Activated CD4-positive, alpha-beta T cell treated with anti-CD3 and anti-CD28 coated beads, Interleukin-2, amount 10 ng/mL, durations not matched to agents 24 days and 14 days (primary cell): ENCODE data around the gene ZNF71. TPM values are rescaled to one million over a fixed set of nuclear protein-coding genes. Genes with fewer than 3 reads are reported as not detected.
A peak's percentile ranks its signal among the peaks of the same experiment; 100 is the strongest.

ENCODE experiments used
- DNase-seq: peaks from one replicate; pipeline ENCODE4 v3.0.0; 2022
- H3K27ac Mint-ChIP-seq: one replicate; pipeline ENCODE4 v1.8.0; 2022; ENCODE audit warnings: mild to moderate bottlenecking, mixed read lengths
- H3K27me3 Mint-ChIP-seq: one replicate; pipeline ENCODE4 v1.8.0; 2022; ENCODE audit warnings: mixed read lengths
- H3K36me3 Mint-ChIP-seq: one replicate; pipeline ENCODE4 v1.8.0; 2022; ENCODE audit warnings: low read depth, mild to moderate bottlenecking, mixed read lengths
- H3K4me1 Mint-ChIP-seq: one replicate; pipeline ENCODE4 v1.8.0; 2021; ENCODE audit warnings: mixed read lengths
- H3K4me3 Mint-ChIP-seq: one replicate; pipeline ENCODE4 v1.8.0; 2022; ENCODE audit warnings: mild to moderate bottlenecking, moderate library complexity, mixed read lengths
- H3K9me3 Mint-ChIP-seq: one replicate; pipeline ENCODE4 v1.8.0; 2021; ENCODE audit warnings: mixed read lengths
- intact Hi-C: fragments of 100-400 bp; cut with micrococcal nuclease; formaldehyde crosslinking; loops from one replicate; pipeline ENCODE4 v1.15.1; 2023
- total RNA-seq: library from RNA; stranded (reverse); gene quantifications from 2 replicates; pipeline ENCODE4 v1.2.3, GENCODE V29; 2022

Gene ZNF71
- total RNA-seq, 1 donor from 2014 or later: 5.2 TPM

- no peaks in the 10 kb centered on the region for H3K27me3 Mint-ChIP-seq
- H3K4me1 Mint-ChIP-seq: no peaks in the 10 kb centered on the region
- peaks cover 30% of the 10 kb centered on the region for H3K9me3 Mint-ChIP-seq
- no peak for DNase-seq
- no peak overlapping the region for H3K27ac Mint-ChIP-seq
- H3K4me3 Mint-ChIP-seq: no peak overlapping the region
- intact Hi-C loops: no loop called here
- H3K36me3 Mint-ChIP-seq: peaks cover 64% of the 10 kb centered on the region
Observed at GRCh38 chr19:56601375-56601774, 6.3 kb downstream of the ZNF71 start.

GRCh38 chr19:56603829-56604228 lies 8.7 kb downstream of the ZNF71 start:
- no peak for DNase-seq
- no peaks in the 10 kb centered on the region for H3K27me3 Mint-ChIP-seq
- H3K36me3 Mint-ChIP-seq: peaks cover 49% of the 10 kb centered on the region
- H3K9me3 Mint-ChIP-seq: peaks cover 29% of the 10 kb centered on the region
- intact Hi-C loops: no loop called here
- H3K4me1 Mint-ChIP-seq: no peaks in the 10 kb centered on the region
- H3K27ac Mint-ChIP-seq: no peak overlapping the region
- no peak overlapping the region for H3K4me3 Mint-ChIP-seq

- Mint-ChIP-seq H3K4me1 (no peaks in the 10 kb centered on the region), H3K9me3 (peaks cover 30% of the 10 kb centered on the region), H3K36me3 (peaks cover 37% of the 10 kb centered on the region), H3K27me3 (no peaks in the 10 kb centered on the region), H3K4me3 (no peak overlapping the region), H3K27ac (no peak overlapping the region)
- intact Hi-C loops: no loop called here
- DNase-seq: no peak
Observed at GRCh38 chr19:56608274-56608964, 13.3 kb downstream of the ZNF71 start.

- intact Hi-C loops: no loop called here
- peaks cover 37% of the 10 kb centered on the region for H3K9me3 Mint-ChIP-seq
- no peak overlapping the region for H3K4me3 Mint-ChIP-seq
- DNase-seq: no peak
- peaks cover 42% of the 10 kb centered on the region for H3K36me3 Mint-ChIP-seq
- H3K4me1 Mint-ChIP-seq: no peaks in the 10 kb centered on the region
- no peaks in the 10 kb centered on the region for H3K27me3 Mint-ChIP-seq
- no peak overlapping the region for H3K27ac Mint-ChIP-seq
Observed at GRCh38 chr19:56611288-56611687, 16.2 kb downstream of the ZNF71 start.

DNA sequence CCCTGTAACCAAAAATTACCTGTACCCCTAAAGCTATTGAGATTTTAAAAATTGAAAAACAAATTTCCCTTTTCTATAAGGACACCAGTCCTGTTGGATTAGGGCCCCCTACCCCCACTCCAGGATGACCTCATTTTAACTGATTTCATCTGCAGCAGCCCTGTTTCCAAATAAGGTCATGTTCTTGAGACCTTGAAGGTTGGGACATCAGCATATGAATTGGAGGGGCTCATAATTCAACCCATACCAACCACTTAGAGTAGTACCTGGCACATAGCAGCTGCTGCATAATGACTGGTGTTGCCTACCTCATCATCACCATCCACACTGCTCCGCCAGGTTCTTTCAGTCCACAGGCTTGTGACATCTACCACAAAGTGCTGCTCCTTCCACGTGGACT lies 17.6 kb downstream of the ZNF71 start:
- H3K27ac Mint-ChIP-seq: no peak overlapping the region
- intact Hi-C loops: no loop called here
- DNase-seq: no peak
- peaks cover 45% of the 10 kb centered on the region for H3K9me3 Mint-ChIP-seq
- H3K4me3 Mint-ChIP-seq: no peak overlapping the region
- no peaks in the 10 kb centered on the region for H3K27me3 Mint-ChIP-seq
- H3K4me1 Mint-ChIP-seq: no peaks in the 10 kb centered on the region
- H3K36me3 Mint-ChIP-seq: peaks cover 51% of the 10 kb centered on the region

- intact Hi-C loops: no loop called here
- Mint-ChIP-seq H3K36me3 (peaks cover 54% of the 10 kb centered on the region), H3K4me3 (no peak overlapping the region), H3K27me3 (no peaks in the 10 kb centered on the region), H3K9me3 (peaks cover 40% of the 10 kb centered on the region), H3K27ac (no peak overlapping the region), H3K4me1 (no peaks in the 10 kb centered on the region)
- DNase-seq: no peak
Observed at GRCh38 chr19:56613639-56614038, 18.5 kb downstream of the ZNF71 start.

GRCh38 chr19:56617531-56617930 lies 22.4 kb downstream of the ZNF71 start:
- H3K36me3 Mint-ChIP-seq: peaks cover 65% of the 10 kb centered on the region
- H3K4me3 Mint-ChIP-seq: no peak overlapping the region
- H3K27me3 Mint-ChIP-seq: no peaks in the 10 kb centered on the region
- peaks cover 33% of the 10 kb centered on the region for H3K9me3 Mint-ChIP-seq
- H3K4me1 Mint-ChIP-seq: no peaks in the 10 kb centered on the region
- no peak for DNase-seq
- no peak overlapping the region for H3K27ac Mint-ChIP-seq
- intact Hi-C loops: no loop called here

GRCh38 chr19:56619121-56619520 lies 24.0 kb downstream of the ZNF71 start:
- no peak overlapping the region for H3K4me3 Mint-ChIP-seq
- peaks cover 64% of the 10 kb centered on the region for H3K36me3 Mint-ChIP-seq
- no peak for DNase-seq
- no peaks in the 10 kb centered on the region for H3K4me1 Mint-ChIP-seq
- intact Hi-C loops: no loop called here
- H3K27ac Mint-ChIP-seq: no peak overlapping the region
- H3K9me3 Mint-ChIP-seq: peaks cover 25% of the 10 kb centered on the region
- no peaks in the 10 kb centered on the region for H3K27me3 Mint-ChIP-seq

DNA sequence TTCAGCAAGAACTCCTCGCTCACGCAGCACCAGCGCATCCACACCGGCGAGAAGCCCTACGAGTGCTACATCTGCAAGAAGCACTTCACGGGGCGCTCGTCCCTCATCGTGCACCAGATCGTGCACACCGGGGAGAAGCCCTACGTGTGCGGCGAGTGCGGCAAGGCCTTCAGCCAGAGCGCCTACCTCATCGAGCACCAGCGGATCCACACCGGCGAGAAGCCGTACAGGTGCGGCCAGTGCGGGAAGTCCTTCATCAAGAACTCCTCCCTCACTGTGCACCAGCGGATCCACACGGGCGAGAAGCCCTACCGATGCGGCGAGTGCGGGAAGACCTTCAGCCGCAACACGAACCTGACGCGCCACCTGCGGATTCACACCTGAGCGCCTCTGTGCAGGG lies 27.3 kb downstream of the ZNF71 start:
- Mint-ChIP-seq H3K36me3 (peaks cover 55% of the 10 kb centered on the region), H3K9me3 (peaks cover 24% of the 10 kb centered on the region), H3K4me1 (no peaks in the 10 kb centered on the region), H3K4me3 (no peak overlapping the region), H3K27ac (no peak overlapping the region), H3K27me3 (no peaks in the 10 kb centered on the region)
- intact Hi-C loops: no loop called here
- no peak for DNase-seq

DNA sequence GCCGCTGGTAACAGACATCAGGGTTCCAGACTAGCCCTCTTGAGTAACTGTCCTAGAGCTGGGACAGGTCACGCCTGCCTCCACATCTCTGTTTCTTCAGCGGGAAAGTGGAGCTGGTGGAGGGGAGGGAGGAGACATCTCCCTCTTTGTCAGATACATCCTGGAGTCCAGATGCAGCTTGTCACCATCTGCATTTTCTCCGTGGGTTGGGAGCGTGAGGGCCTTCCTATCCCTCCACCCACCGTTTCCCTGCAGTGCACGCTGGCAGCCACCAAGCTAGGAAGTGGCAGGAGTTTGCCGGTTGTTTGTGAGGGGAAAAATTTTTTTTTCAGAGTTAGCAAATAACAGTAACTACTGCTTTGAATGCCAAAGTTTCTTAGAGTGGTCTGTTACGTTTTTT lies 27.9 kb downstream of the ZNF71 start:
- Mint-ChIP-seq H3K27ac (no peak overlapping the region), H3K36me3 (peaks cover 49% of the 10 kb centered on the region), H3K27me3 (no peaks in the 10 kb centered on the region), H3K4me1 (no peaks in the 10 kb centered on the region), H3K4me3 (no peak overlapping the region), H3K9me3 (peaks cover 27% of the 10 kb centered on the region)
- intact Hi-C loops: no loop called here
- DNase-seq: no peak

- DNase-seq: no peak
- Mint-ChIP-seq H3K4me1 (no peaks in the 10 kb centered on the region), H3K36me3 (peaks cover 29% of the 10 kb centered on the region), H3K27me3 (no peaks in the 10 kb centered on the region), H3K4me3 (no peak overlapping the region), H3K27ac (no peak overlapping the region), H3K9me3 (peaks cover 37% of the 10 kb centered on the region)
- intact Hi-C loops: no loop called here
Observed at GRCh38 chr19:56625708-56626107, 30.6 kb downstream of the ZNF71 start.

GRCh38 chr19:56633021-56633420 lies 37.9 kb downstream of the ZNF71 start:
- Mint-ChIP-seq H3K36me3 (peaks cover 2% of the 10 kb centered on the region), H3K9me3 (peaks cover 29% of the 10 kb centered on the region), H3K4me3 (no peak overlapping the region), H3K4me1 (no peaks in the 10 kb centered on the region), H3K27me3 (no peaks in the 10 kb centered on the region), H3K27ac (no peak overlapping the region)
- intact Hi-C loops: no loop called here
- no peak for DNase-seq

- intact Hi-C loops: no loop called here
- Mint-ChIP-seq H3K4me3 (no peak overlapping the region), H3K36me3 (peaks cover 3% of the 10 kb centered on the region), H3K4me1 (no peaks in the 10 kb centered on the region), H3K27me3 (no peaks in the 10 kb centered on the region), H3K9me3 (peaks cover 20% of the 10 kb centered on the region), H3K27ac (no peak overlapping the region)
- DNase-seq: peak; percentile 82
Observed at GRCh38 chr19:56637976-56638555, 43.0 kb downstream of the ZNF71 start.

DNA sequence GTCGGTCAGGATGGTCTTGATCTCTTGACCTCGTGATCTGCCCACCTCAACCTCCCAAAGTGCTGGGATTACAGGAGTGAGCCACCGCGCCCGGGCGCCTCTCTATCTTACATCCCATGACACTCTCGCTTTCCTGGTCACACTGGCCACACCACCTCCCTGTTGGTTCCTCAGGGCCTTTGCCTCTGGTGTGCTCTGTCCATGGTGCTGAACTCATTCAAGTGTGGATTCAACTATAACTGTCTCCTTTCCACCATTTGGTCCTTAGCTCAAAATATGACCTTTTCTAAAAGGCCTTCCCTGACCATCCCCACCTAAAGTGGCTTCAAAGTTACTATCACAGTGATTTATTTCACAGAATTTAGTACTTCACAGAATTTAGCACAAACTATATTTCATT lies 44.1 kb downstream of the ZNF71 start:
- H3K4me3 Mint-ChIP-seq: no peak overlapping the region
- H3K27me3 Mint-ChIP-seq: no peaks in the 10 kb centered on the region
- H3K27ac Mint-ChIP-seq: no peak overlapping the region
- H3K4me1 Mint-ChIP-seq: no peaks in the 10 kb centered on the region
- peaks cover 7% of the 10 kb centered on the region for H3K36me3 Mint-ChIP-seq
- intact Hi-C loops: no loop called here
- no peak for DNase-seq
- peaks cover 25% of the 10 kb centered on the region for H3K9me3 Mint-ChIP-seq
